NCI-H510A (cell line): ENCODE results near the gene RFX8.

ENCODE experiments used
- DNase-seq: peaks from one replicate; lab custom pipeline; 2025; lab: John Stamatoyannopoulos, UW

Gene RFX8

DNA sequence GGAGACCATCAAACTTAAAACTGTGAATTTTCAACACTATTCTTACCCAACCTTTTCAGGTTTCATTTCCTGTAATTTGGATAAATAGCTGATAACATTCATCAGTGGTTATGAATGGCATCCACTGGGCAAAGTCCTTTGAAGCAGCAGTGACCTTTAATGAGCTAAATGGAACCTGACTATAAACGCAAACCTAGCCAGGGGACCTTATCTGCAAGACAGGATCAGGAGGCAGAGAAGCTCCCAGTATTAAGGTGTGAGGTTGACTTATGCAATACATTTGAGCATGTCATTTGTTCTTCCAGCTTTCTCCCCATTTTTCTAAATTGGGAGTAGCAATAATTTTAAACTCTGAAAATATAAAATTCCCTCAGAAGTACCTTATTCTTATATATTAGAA, 126.0 kb downstream of the RFX8 start:
- no peak for DNase-seq
